ENCODE measurements around the gene DDRGK1. TPM values are rescaled to one million over a fixed set of nuclear protein-coding genes. Genes with fewer than 3 reads are reported as not detected.

DDRGK1 gene
- total RNA-seq, 4 donors from 2014 or later, result 37.7 to 74.9 (median 40.1) TPM

- TF ChIP-seq, protein P1, sequence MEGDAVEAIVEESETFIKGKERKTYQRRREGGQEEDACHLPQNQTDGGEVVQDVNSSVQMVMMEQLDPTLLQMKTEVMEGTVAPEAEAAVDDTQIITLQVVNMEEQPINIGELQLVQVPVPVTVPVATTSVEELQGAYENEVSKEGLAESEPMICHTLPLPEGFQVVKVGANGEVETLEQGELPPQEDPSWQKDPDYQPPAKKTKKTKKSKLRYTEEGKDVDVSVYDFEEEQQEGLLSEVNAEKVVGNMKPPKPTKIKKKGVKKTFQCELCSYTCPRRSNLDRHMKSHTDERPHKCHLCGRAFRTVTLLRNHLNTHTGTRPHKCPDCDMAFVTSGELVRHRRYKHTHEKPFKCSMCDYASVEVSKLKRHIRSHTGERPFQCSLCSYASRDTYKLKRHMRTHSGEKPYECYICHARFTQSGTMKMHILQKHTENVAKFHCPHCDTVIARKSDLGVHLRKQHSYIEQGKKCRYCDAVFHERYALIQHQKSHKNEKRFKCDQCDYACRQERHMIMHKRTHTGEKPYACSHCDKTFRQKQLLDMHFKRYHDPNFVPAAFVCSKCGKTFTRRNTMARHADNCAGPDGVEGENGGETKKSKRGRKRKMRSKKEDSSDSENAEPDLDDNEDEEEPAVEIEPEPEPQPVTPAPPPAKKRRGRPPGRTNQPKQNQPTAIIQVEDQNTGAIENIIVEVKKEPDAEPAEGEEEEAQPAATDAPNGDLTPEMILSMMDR (IDR thresholded peaks at IDR 0.05), result no peak
- no peak for TF ChIP-seq POLR2A (IDR thresholded peaks at IDR 0.05)
- DNase-seq, result no peak
- Histone ChIP-seq H3K4me1 (no peaks in the 10 kb centered on the region), H3K4me3 (no peak overlapping the region), H3K36me3 (no peaks in the 10 kb centered on the region), H3K9me3 (no peaks in the 10 kb centered on the region), H3K27ac (no peak overlapping the region), H3K27me3 (no peaks in the 10 kb centered on the region)
- intact Hi-C loops (cut with DNase I; ENCODE audit: low total_unique reads), result no loop called here
These were observed 35.5 kb downstream of the DDRGK1 start for GRCh38 chr20:3168829-3169590.

DNA sequence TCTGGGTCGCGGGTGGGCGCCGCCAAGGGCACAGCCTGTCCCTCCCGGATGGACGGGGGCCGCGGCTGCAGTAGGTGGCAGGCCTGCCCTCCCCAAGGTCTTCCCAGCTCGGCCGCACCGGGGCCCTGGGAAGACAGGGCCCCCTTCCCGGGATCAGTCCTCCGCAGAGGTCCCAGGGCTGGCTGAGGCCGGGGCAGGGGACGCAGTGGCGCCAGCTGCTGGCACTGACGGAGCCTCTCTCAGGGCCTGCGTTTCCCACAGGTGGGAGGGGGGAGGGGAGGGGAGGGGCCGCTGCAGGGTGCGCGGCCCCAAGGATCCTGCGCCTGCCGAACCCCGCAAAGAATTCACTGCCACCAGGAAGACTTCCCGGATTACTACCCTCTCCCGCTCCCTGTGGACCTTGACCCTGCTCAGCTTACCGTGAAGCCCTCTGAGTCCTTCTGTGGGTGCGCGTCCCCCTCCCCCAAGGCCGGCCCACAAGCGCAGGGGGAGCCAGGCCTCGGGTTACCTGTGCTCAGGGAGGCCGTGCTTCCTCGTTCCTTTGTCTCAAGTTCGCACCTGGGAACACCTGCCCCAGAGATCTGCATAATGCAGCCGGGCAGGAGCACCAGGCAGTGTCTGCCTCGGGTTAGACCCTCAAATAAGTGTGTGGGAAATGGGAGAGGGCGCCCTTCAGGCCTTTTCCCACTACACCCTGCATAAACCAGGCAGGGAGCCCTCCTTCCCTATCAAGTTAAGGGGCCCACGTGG lies 36.2 kb downstream of the DDRGK1 start:
- H3K36me3 ChIP-seq, result no peaks in the 10 kb centered on the region
- no peaks in the 10 kb centered on the region for H3K27me3 ChIP-seq
- intact Hi-C loops (cut with DNase I; ENCODE audit: low total_unique reads), result no loop called here
- DNase-seq, result no peak
- no peaks in the 10 kb centered on the region for H3K4me1 ChIP-seq
- H3K27ac ChIP-seq, result no peak overlapping the region
- no peaks in the 10 kb centered on the region for H3K9me3 ChIP-seq
- TF ChIP-seq POLR2A (IDR thresholded peaks at IDR 0.05), result no peak
- TF ChIP-seq, protein P1 (IDR thresholded peaks at IDR 0.05), result no peak
- no peak overlapping the region for H3K4me3 ChIP-seq

DNA sequence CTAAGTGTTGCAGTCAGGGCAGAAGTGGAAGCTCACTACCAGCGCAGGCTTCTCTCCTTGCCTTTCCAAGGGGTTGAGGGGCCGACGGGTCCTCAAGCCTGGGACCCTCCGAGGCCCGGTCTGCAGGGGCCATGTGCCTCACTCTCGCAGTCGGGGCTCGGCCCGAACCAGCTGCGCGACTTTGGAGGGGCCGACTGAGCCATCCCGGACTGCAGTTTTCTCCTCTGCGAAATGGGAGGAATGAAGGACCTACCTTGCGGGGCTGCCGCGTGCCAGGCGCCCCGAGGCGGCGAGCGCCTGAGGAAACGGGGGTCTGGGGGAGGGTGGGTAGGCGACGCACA lies 36.8 kb downstream of the DDRGK1 start:
- Histone ChIP-seq H3K36me3 (no peaks in the 10 kb centered on the region), H3K4me3 (no peak overlapping the region), H3K9me3 (no peaks in the 10 kb centered on the region), H3K27me3 (no peaks in the 10 kb centered on the region), H3K27ac (no peak overlapping the region), H3K4me1 (no peaks in the 10 kb centered on the region)
- intact Hi-C loops (cut with DNase I; ENCODE audit: low total_unique reads), result no loop called here
- TF ChIP-seq, protein P1 (IDR thresholded peaks at IDR 0.05), result no peak
- TF ChIP-seq POLR2A (IDR thresholded peaks at IDR 0.05), result no peak
- DNase-seq, result no peak

DNA sequence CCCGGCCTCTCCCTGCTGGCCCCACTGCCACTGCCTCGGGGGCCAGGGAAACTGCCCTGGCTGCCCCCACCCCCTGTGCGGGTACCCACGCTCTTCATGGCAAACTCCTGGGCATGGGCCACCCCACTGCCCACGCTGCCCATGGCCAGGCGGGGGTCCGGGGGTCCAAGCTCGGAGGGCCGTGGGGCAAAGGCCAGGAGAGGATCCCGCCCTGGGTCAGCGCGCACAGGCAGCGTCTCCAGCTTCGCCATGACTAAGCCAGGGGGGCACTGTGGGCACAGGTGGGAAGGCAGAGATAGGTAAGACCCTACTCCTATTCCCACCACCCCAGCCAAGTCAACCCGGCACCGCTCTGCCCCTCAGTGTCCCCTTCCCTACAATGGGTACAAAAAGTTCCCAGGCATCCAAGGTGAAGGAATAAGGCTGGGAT lies 37.6 kb downstream of the DDRGK1 start:
- no peaks in the 10 kb centered on the region for H3K9me3 ChIP-seq
- intact Hi-C loops (cut with DNase I; ENCODE audit: low total_unique reads), result no loop called here
- no peaks in the 10 kb centered on the region for H3K36me3 ChIP-seq
- DNase-seq, result no peak
- H3K27ac ChIP-seq, result no peak overlapping the region
- H3K27me3 ChIP-seq, result no peaks in the 10 kb centered on the region
- no peak overlapping the region for H3K4me3 ChIP-seq
- no peak for TF ChIP-seq POLR2A (IDR thresholded peaks at IDR 0.05)
- TF ChIP-seq, protein P1 (IDR thresholded peaks at IDR 0.05), result no peak
- H3K4me1 ChIP-seq, result no peaks in the 10 kb centered on the region

GRCh38 chr20:3166338-3166912 lies 38.1 kb downstream of the DDRGK1 start:
- Histone ChIP-seq H3K27ac (no peak overlapping the region), H3K4me3 (no peak overlapping the region), H3K27me3 (no peaks in the 10 kb centered on the region), H3K4me1 (no peaks in the 10 kb centered on the region), H3K36me3 (no peaks in the 10 kb centered on the region), H3K9me3 (no peaks in the 10 kb centered on the region)
- no peak for TF ChIP-seq POLR2A (IDR thresholded peaks at IDR 0.05)
- TF ChIP-seq, protein P1 (IDR thresholded peaks at IDR 0.05), result no peak
- intact Hi-C loops (cut with DNase I; ENCODE audit: low total_unique reads), result no loop called here
- DNase-seq, result no peak

Data from uterus (tissue), 4 donors.